ENCODE results near the gene PGS1. TPM values are rescaled to one million over a fixed set of nuclear protein-coding genes. Genes with fewer than 3 reads are reported as not detected.

Gene PGS1
- total RNA-seq, 1 donor from 2014 or later, result 85.5 TPM

DNA sequence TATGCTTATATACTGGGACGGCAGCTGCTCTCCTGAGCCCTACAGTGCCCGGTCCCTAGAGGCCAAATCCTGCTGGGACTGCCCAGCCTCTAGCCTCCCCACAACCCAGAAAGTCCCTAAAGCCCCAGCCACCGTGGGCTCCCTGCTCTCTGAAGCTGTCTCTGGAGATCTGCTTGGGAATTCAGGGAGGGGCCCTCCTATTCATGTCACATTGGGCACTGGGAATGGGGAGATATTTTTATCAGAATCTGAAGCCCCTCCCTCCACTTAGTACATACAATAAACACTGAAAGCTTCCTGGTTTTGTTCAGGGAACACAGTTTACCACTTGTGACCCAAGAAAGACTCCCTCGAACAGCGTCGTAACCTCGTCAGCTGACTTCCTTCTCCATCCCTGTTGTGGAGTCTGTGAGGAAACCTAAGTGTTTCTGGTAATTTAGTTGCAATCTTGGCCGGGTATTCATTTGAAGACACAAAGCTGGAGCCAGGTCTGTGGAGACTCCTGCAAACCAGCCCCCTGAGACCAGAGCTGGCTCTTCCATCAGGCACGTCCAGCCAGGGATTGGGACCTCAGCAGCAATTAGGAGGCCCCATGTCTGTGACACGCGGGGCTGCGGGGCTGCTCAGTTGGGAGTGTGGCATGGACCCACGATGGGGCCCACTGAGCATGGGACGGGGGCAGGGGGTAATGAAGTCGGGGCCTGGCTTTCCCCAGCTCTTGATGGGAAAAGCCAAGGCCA is 38.5 kb downstream of the PGS1 start:
- Mint-ChIP-seq H3K36me3 (ENCODE audit: low read depth, unreplicated experiment) (peaks cover 25% of the 10 kb centered on the region), H3K4me3 (ENCODE audit: unreplicated experiment) (no peak overlapping the region), H3K27ac (ENCODE audit: unreplicated experiment) (peak overlapping the region; percentile 77)

DNA sequence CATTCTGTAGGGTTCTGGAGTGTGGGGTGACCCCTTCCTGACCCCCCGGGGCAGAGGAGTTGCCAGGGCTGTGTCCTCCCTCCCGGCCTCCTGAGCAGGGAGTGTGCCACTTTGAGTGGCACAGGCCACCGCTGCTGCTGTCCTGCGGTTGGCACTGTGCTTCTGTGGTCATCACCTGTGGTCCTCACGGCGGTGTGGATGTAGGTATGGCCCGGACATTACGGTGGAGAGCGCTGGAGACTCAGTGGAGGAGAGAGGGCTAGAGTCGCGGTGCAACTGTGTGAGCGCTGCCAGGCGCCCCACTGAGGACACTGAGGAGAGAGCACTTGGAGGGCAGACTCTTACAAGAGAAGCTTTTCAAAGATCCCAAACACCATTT is 39.1 kb downstream of the PGS1 start:
- Mint-ChIP-seq H3K9me3 (ENCODE audit: unreplicated experiment) (no peaks in the 10 kb centered on the region), H3K27me3 (ENCODE audit: unreplicated experiment) (peaks cover 6% of the 10 kb centered on the region), H3K4me3 (ENCODE audit: unreplicated experiment) (no peak overlapping the region), H3K36me3 (ENCODE audit: low read depth, unreplicated experiment) (peaks cover 25% of the 10 kb centered on the region), H3K4me1 (ENCODE audit: unreplicated experiment) (peaks cover 69% of the 10 kb centered on the region), H3K27ac (ENCODE audit: unreplicated experiment) (peak overlapping the region; percentile 77)
- TF ChIP-seq, protein P1, sequence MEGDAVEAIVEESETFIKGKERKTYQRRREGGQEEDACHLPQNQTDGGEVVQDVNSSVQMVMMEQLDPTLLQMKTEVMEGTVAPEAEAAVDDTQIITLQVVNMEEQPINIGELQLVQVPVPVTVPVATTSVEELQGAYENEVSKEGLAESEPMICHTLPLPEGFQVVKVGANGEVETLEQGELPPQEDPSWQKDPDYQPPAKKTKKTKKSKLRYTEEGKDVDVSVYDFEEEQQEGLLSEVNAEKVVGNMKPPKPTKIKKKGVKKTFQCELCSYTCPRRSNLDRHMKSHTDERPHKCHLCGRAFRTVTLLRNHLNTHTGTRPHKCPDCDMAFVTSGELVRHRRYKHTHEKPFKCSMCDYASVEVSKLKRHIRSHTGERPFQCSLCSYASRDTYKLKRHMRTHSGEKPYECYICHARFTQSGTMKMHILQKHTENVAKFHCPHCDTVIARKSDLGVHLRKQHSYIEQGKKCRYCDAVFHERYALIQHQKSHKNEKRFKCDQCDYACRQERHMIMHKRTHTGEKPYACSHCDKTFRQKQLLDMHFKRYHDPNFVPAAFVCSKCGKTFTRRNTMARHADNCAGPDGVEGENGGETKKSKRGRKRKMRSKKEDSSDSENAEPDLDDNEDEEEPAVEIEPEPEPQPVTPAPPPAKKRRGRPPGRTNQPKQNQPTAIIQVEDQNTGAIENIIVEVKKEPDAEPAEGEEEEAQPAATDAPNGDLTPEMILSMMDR (IDR thresholded peaks at IDR 0.05; ENCODE audit: unreplicated experiment), result no peak
- DNase-seq (ENCODE audit: low spot score), result no peak

More for the DNA sequence above, 38.5 kb downstream of the PGS1 start:
- TF ChIP-seq, protein P1 (IDR thresholded peaks at IDR 0.05; ENCODE audit: unreplicated experiment), result no peak
- peaks cover 8% of the 10 kb centered on the region for H3K27me3 Mint-ChIP-seq (ENCODE audit: unreplicated experiment)
- no peak for DNase-seq (ENCODE audit: low spot score)
- no peaks in the 10 kb centered on the region for H3K9me3 Mint-ChIP-seq (ENCODE audit: unreplicated experiment)
- peaks cover 68% of the 10 kb centered on the region for H3K4me1 Mint-ChIP-seq (ENCODE audit: unreplicated experiment)

DNA sequence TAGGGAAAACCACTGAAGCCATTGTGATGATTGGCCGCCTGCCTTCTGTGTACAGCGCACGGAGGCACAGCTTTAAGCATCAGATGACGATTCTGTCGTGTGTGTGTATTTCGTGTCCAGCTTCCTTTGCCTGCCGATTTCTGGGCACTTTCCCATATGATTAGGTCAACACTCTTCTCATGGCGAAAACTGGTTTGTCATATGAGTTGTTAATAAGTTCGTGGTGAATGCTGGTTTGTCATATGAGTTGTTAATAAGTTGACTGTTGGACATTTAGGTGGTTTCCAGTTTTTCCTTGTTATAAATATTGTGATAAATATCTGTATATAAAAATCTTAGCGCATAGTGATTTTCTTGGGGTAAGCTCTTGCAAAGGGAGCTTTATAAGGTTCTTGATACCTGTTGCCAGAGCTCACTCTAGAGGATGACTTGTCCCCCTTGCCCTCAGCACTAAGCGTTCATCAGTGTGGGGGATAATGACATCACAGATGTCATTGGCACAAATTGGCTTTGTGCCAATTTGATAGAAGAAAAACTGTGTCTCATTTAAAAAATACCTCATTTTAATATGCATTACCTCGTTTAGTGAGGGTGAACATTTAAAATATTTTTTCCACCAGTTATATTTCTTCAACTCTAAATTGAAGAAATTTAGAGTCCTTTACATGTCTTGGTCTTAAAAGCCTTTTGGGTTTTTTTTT is 40.0 kb downstream of the PGS1 start:
- H3K27me3 Mint-ChIP-seq (ENCODE audit: unreplicated experiment), result peaks cover 6% of the 10 kb centered on the region
- no peak for DNase-seq (ENCODE audit: low spot score)
- peak overlapping the region; percentile 32 for H3K4me3 Mint-ChIP-seq (ENCODE audit: unreplicated experiment)
- no peak overlapping the region for H3K27ac Mint-ChIP-seq (ENCODE audit: unreplicated experiment)
- TF ChIP-seq, protein P1 (IDR thresholded peaks at IDR 0.05; ENCODE audit: unreplicated experiment), result no peak
- no peaks in the 10 kb centered on the region for H3K9me3 Mint-ChIP-seq (ENCODE audit: unreplicated experiment)
- peaks cover 22% of the 10 kb centered on the region for H3K36me3 Mint-ChIP-seq (ENCODE audit: low read depth, unreplicated experiment)
- H3K4me1 Mint-ChIP-seq (ENCODE audit: unreplicated experiment), result peaks cover 63% of the 10 kb centered on the region

DNA sequence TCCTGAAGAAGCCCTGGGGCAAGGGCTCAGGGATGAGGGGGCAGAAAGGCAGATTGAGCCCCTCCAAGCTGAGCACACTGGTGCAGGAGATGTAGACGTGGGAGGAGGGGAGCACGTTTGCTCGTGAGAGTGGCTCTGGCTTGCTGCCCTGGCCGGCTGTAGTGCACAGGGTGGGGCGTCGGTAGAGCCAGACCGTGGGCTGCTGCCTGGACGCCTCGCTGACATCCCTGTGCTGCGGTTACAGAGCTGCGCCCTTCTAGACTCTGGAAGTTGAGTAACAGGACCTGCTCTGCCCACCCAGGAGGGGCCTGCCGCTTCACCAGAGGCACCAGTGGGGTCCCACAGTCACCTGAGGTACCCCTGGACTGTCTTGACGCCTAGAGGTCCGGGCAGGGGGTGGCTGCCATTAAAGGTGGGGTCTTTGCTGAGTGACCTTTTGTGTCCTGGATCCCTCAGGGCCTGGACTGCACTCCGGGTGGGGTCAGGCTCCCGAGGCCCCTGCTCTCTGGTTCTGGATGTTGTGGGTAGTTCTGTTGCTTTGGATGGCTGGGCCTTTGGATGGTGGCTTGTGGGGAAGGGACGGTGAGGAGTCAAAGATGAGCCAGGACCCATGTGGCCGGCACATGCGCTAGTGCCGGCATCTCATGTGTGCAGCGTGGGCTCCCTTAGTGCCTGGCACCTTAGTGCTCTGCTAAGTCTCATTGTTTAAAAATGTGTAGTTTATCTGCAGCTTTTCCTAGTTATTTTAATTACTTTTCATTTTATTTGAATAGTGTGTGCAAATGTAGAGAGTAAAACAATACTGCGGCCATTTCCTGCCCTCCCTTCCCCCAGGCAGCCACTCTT is 41.7 kb downstream of the PGS1 start:
- TF ChIP-seq, protein P1 (IDR thresholded peaks at IDR 0.05; ENCODE audit: unreplicated experiment), result no peak
- Mint-ChIP-seq H3K4me3 (ENCODE audit: unreplicated experiment) (peak overlapping the region; percentile 29), H3K36me3 (ENCODE audit: low read depth, unreplicated experiment) (peaks cover 26% of the 10 kb centered on the region), H3K27me3 (ENCODE audit: unreplicated experiment) (peaks cover 9% of the 10 kb centered on the region), H3K27ac (ENCODE audit: unreplicated experiment) (peak overlapping the region; percentile 68), H3K9me3 (ENCODE audit: unreplicated experiment) (no peaks in the 10 kb centered on the region), H3K4me1 (ENCODE audit: unreplicated experiment) (peaks cover 48% of the 10 kb centered on the region)
- DNase-seq (ENCODE audit: low spot score), result no peak

All from endothelial cell (in vitro differentiated cells).